PC-9 (cell line): ENCODE data around the gene C12orf60.

Experiments used
- CTCF ChIP-seq: fragments of 200-600 bp; sonication (generic); conservative IDR thresholded peaks from 2 replicates; pipeline ENCODE4 v1.6.1; 2017; ENCODE audit warnings: mixed run types, antibody characterized with exemption, mild to moderate bottlenecking, moderate library complexity
- EZH2 ChIP-seq: fragments of 200-600 bp; sonication (generic); IDR thresholded peaks from 2 replicates; pipeline ENCODE4 v1.8.0; 2017; ENCODE audit warnings: antibody characterized with exemption, low read depth

DNA sequence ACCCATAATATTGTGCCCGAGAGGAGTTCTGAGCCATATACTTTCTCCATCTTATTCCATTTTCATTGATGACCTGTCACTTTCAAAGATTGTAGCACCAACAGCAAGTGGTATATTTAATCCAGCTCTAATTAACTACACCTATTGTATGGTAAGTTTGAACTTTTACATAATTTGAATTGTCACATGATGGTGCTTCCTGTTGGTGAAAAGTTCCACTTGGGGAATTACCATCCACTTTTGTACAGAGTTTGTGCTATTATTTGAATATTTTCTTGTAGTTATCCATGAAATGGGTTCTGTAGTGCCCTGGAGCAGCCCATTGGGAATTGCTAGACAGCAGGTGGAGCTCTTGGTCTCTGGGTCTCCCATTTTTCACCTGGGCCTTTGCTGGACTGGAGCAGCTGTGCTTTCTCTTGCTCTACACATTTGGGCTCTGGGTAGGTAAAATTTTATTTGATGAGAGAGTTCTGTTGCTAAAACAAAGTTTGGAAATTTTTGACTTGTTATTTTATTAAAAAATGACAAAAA lies 7.5 kb downstream of the C12orf60 start:
- peak; percentile 66 for TF ChIP-seq CTCF
- no peak for TF ChIP-seq EZH2
